COLO829 (cell line): ENCODE results near the gene MAMDC4.
"Not testable (repeated sequence)": the region's sequence is repeated elsewhere in the genome, so short reads cannot be mapped to it uniquely, and the experiment has no call there.

Source experiments
- DNase-seq: peaks from one replicate; pipeline ENCODE4 v3.0.0; 2012; ENCODE audit warnings: low spot score

MAMDC4 gene

GRCh38 chr9:136862849-136863622, 10.9 kb downstream of the MAMDC4 start:
- DNase-seq: no peak

- no peak for DNase-seq
Observed at GRCh38 chr9:136863623-136864273, 11.6 kb downstream of the MAMDC4 start.

GRCh38 chr9:136865041-136865767, 13.1 kb downstream of the MAMDC4 start:
- DNase-seq: no peak

GRCh38 chr9:136865768-136866103, 13.6 kb downstream of the MAMDC4 start:
- DNase-seq: no peak

GRCh38 chr9:136866898-136867421, 14.8 kb downstream of the MAMDC4 start:
- not testable (repeated sequence) for DNase-seq

- no peak for DNase-seq
Observed at GRCh38 chr9:136867480-136867879, 15.3 kb downstream of the MAMDC4 start.

GRCh38 chr9:136867917-136868316, 15.8 kb downstream of the MAMDC4 start:
- DNase-seq: no peak

- DNase-seq: no peak
Observed at GRCh38 chr9:136868644-136869043, 16.5 kb downstream of the MAMDC4 start.

GRCh38 chr9:136869611-136870010, 17.5 kb downstream of the MAMDC4 start:
- DNase-seq: not testable (repeated sequence)

GRCh38 chr9:136875155-136875554, 23.0 kb downstream of the MAMDC4 start:
- DNase-seq: no peak

- no peak for DNase-seq
Observed at GRCh38 chr9:136876476-136876875, 24.3 kb downstream of the MAMDC4 start.

- DNase-seq: no peak
Observed at GRCh38 chr9:136880651-136881050, 28.5 kb downstream of the MAMDC4 start.

GRCh38 chr9:136881691-136882108, 29.6 kb downstream of the MAMDC4 start:
- DNase-seq: peak; percentile 44

- peak; percentile 85 for DNase-seq
Observed at GRCh38 chr9:136882109-136882946, 30.2 kb downstream of the MAMDC4 start.

GRCh38 chr9:136882947-136883283, 30.8 kb downstream of the MAMDC4 start:
- not testable (repeated sequence) for DNase-seq

GRCh38 chr9:136883670-136884069, 31.5 kb downstream of the MAMDC4 start:
- not testable (repeated sequence) for DNase-seq

GRCh38 chr9:136885950-136886578, 33.9 kb downstream of the MAMDC4 start, which contains the start of gene TRAF2:
Gene TRAF2, plus strand, starts transcription at chr9:136886516. Its CDS starts 12,225 bp downstream, at chr9:136898741.
- DNase-seq: peak; percentile 100

GRCh38 chr9:136886610-136887597, 34.8 kb downstream of the MAMDC4 start:
- DNase-seq: peak; percentile 46

- no peak for DNase-seq
Observed at GRCh38 chr9:136888454-136888853, 36.3 kb downstream of the MAMDC4 start.

- DNase-seq: no peak
Observed at GRCh38 chr9:136889858-136890257, 37.7 kb downstream of the MAMDC4 start.
